ENCODE measurements around the gene RYR1. TPM values are rescaled to one million over a fixed set of nuclear protein-coding genes. Genes with fewer than 3 reads are reported as not detected.
"Not testable (repeated sequence)": the region's sequence is repeated elsewhere in the genome, so short reads cannot be mapped to it uniquely, and the experiment has no call there.

RYR1 gene
- total RNA-seq, 1 experiment from 2014 or later, result 0.12 TPM

DNA sequence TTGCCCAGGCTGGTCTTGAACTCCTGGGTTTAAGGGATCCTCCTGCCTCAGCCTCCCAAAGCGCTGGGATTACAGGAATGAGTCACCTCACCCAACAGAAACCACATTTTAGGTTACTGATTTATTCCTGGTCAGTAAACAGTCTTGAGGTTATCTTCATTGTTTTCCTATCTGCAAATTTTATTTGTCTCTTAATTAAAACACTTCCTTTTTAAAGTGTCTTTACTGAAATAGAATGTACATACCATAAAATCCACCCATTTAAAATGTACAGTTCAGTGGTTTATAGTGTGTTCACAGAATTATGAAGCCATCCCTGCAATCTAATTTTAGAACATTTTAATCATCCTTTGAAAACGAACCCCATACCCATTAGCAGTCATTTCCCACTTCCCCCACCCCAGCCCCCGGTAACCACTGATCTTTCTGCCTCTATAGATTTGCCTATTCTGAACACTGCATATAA is 121.2 kb downstream of the RYR1 start:
- no peak for DNase-seq (ENCODE audit: extremely low read depth, low read depth)

DNA sequence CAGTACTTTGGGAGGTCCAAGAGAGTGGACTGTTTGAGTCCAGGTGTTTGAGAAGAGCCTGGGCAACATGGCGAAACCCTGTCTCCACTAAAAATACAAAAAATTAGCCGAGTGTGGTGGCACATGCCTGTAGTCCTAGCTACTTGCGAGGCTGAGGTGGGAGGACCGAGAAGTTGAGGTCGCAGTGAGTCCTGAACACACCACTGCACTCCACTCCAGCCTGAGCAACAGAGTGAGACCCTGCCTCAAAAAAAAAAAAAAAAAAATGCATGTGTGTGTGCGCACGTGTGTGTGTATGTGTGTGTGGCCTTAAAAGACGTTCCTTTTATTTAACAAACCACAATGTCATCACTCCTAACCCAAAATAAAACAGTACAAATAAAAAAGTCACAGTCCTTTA is 121.7 kb downstream of the RYR1 start:
- DNase-seq (ENCODE audit: extremely low read depth, low read depth), result no peak

DNA sequence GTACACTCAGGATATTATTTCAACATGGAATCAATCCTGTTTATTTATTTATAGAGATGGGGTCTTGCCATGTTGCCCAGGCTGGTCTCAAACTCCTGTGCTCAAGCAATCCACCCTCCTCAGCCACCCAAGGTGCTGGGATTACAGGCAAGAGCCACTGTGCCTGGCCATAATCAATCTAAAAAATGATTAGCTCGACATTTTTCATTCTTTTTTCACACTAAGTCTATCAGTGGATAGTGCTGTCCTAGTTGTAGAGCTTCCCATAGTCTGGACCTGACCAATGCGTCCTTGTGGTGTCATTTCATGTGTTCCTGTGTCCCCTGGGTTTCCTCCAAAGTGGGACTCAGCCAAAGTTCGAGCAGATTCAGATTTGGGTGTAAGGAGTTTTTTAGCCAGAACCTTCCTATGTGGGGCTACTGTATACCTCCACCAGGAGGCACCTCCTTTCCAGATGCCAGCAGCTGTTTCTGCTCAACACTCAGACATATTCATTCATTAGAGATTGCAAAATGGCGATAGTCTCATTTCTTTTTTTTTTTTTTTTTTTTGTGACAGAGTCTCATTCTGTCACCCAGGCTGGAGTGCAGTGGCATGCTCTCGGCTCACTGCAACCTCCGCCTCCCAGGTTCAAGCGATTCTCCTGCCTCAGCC is 123.2 kb downstream of the RYR1 start:
- DNase-seq (ENCODE audit: extremely low read depth, low read depth), result no peak

DNA sequence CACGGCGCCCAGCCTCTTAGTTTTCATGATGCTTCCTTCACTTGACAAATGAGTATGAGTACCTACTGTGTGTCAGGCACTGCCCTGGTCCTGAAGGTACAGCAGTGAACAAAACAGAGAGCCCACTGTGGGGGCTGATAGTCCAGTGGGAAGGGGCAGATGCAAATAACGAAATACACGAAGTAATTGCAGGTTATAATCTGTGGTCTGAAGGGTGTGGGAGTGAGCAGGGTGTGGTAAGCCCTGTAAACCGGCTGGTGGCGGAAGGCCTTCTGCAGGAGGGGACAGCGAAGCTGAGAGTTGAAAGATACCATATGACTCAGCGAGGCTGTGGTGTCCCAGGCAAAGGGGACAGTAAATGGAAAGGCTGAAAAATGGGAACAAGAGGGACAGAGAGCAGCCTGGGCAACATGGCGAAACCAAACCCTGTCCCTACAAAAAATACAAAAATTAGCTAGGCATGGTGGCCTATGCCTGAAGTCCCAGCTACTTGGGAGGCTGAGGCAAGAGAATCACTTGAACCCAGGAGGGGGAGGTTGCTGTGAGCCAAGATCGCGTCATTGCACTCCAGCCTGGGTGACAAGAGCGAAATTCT is 123.8 kb downstream of the RYR1 start:
- DNase-seq (ENCODE audit: extremely low read depth, low read depth), result no peak

DNA sequence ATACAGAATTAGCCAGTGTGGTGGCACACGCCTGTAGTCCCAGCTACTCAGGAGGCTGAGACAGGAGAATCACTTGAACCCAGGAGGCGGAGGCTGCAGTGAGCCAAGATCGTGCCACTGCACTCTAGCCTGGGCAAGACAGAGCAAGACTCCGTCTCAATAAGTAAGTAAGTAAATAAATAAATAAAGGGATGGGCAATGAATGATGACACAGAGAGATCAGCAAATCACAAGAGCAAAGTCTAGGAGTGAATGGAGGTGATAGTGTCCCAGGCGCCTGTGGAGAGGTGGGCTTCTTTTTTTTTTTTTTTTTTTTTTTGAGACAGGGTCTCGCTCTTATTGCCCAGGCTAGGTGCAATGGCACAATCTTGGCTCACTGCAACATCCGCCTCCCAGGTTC is 125.4 kb downstream of the RYR1 start:
- DNase-seq (ENCODE audit: extremely low read depth, low read depth), result not testable (repeated sequence)

DNA sequence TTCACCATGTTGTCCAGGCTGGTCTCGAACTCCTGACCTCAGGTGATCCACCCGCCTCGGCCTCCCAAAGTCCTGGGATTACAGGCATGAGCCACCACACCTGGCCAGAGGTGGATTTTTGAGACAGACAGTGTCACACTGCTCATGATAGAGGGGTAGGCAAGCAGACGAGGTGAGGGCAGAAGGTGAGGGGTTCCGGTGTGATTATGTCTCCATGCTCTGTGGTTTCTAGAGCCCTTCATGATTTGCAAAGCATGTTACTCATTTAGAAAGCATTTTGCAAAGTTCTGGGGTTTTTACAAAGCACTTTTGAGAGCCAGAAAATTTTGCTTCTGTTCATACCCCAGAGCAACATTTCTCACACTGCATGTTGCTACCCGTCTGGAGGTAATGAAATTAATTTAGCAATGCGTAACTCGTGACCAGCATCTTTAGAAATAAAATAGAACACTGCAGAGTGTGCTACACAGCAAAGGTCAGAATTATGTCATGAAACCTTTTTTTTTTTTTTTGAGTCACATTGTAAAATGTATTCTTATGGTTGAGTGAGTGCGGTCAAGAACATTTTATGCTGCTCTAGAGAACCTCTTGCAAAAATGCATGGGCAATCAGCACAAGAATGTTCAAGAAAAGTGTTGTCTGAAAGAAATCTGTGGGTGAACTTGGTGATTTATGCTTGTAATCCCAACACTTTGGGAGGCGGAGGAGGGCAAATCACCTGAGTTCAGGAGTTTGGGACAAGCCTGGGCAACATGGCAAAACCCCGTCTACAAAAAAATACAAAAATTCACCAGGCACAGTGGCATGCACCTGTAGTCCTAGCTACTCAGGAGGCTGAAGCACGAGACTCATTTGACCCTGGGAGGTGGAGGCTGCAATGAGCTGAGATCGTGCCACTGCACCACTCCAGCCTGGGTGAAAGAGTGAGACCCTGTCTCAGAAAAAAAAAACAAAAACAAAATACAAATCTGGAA is 126.2 kb downstream of the RYR1 start:
- no peak for DNase-seq (ENCODE audit: extremely low read depth, low read depth)

DNA sequence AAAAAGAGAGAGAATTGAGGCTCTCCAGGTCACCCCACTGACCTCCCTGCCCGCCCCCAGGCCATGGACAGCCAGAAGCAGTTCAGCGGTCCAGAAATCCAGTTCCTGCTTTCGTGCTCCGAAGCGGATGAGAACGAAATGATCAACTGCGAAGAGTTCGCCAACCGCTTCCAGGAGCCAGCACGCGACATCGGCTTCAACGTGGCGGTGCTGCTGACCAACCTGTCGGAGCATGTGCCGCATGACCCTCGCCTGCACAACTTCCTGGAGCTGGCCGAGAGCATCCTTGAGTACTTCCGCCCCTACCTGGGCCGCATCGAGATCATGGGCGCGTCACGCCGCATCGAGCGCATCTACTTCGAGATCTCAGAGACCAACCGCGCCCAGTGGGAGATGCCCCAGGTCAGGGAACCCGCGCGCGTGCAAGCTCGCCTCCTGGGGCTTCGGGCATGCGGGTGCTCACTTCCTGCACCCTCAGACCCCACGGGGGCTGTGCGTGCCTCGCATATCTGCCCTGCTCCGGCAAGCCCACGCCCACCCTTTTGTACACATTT is 127.6 kb downstream of the RYR1 start:
- DNase-seq (ENCODE audit: extremely low read depth, low read depth), result no peak

DNA sequence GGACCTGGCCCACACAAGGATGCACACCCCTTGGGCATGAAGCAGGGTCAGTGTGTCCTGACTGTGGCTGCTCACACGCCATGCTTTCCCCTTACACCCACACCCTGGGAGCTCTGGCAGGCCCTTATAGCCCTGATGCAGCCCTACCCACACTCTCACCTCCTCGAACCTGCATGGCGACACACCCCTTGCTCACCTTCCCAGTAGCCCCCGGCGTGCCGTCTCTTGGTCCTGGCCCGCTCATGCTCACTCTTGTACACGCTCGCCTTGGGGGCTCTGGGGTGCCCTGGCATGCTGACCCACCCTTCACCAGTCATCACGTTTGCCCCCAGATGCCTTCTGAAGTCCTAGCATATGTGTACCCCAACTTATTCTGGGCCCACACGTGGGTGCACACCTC is 128.2 kb downstream of the RYR1 start:
- no peak for DNase-seq (ENCODE audit: extremely low read depth, low read depth)

DNA sequence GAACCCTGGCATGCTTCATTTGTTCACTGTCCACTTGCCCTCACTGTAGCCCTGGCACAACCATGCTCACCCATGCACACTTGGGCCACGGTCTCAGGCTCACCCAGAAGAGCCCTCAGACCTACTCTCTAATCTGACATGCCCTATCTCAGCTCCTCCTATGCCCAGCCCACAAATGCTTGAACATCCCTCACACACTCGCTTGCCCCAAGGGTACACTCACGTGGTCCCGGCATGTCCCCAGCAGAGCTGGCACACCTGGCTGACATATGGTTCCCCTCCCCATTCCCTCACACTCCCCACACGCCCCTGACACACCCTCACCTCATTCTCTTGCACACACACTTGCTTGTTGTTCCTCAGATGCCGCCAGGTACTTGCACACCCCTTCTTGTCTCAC is 128.6 kb downstream of the RYR1 start:
- no peak for DNase-seq (ENCODE audit: extremely low read depth, low read depth)

DNA sequence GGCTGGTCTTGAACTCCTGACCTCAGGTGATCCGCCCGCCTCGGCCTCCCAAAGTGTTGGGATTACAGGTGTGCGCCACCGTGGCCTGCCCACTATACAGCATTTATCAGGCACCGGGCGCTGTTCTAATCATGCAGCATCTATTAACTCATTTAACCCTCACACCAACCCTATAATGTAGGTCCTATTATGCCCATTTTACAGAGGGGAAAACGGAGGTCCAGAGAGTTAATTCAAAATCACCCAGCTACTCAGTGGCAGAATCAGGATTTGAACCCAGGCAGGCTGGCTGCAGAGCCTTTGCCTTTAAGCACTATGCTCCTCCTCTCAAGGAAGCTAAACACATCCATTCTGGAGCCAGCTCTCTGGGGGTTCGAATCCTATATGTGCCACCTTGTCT is 130.0 kb downstream of the RYR1 start:
- DNase-seq (ENCODE audit: extremely low read depth, low read depth), result no peak

DNA sequence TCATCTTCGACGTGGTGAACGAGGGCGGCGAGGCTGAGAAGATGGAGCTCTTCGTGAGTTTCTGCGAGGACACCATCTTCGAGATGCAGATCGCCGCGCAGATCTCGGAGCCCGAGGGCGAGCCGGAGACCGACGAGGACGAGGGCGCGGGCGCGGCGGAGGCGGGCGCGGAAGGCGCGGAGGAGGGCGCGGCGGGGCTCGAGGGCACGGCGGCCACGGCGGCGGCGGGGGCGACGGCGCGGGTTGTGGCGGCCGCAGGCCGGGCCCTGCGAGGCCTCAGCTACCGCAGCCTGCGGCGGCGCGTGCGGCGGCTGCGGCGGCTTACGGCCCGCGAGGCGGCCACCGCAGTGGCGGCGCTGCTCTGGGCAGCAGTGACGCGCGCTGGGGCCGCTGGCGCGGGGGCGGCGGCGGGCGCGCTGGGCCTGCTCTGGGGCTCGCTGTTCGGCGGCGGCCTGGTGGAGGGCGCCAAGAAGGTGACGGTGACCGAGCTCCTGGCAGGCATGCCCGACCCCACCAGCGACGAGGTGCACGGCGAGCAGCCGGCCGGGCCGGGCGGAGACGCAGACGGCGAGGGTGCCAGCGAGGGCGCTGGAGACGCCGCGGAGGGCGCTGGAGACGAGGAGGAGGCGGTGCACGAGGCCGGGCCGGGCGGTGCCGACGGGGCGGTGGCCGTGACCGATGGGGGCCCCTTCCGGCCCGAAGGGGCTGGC is 131.6 kb downstream of the RYR1 start:
- no peak for DNase-seq (ENCODE audit: extremely low read depth, low read depth)

DNA sequence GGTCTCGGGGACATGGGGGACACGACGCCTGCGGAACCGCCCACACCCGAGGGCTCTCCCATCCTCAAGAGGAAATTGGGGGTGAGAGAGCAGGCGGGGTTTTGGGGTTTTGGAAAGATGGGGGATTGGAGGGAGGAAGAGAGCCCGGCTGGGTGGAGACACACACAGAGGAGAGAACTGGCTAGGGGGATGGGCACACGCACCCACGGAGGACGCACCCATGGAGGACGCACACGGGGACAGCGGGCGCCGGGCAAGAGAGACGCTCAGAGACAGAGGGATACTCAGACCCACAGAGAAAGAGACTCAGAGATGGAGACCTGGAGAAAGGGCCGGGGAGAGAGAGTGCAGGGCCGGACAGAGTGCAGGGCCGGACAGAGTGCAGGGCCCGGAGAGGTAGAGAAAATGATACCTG is 132.2 kb downstream of the RYR1 start:
- no peak for DNase-seq (ENCODE audit: extremely low read depth, low read depth)

DNA sequence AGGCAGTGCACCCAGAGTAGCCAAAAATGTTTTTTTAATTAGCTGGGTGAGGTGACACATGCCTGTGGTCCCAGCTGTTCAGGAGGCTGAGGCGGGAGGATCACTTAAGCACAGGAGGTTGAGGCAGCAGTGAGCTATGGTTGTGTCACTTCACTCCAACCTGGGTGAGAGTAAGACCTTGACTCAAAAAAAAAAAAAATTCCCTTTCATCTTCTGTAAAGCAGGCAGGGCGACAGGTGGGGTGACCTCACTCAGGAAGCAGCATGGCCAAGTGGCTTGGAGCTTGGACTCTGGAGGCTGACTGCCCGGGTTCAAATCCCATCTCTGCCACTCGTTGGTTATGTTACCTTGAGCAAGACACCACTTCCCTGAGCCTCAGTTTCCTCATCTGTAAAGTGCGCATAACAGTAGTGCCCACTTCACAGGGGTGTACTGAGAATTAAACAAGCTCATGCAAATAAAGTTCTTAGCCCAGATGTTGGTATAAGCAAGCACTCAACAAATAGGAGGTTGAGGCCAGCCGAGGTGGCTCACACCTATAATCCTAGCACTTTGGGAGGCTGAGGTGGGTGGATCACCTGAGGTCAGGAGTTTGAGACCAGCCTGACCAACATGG is 136.0 kb downstream of the RYR1 start:
- no peak for DNase-seq (ENCODE audit: extremely low read depth, low read depth)

DNA sequence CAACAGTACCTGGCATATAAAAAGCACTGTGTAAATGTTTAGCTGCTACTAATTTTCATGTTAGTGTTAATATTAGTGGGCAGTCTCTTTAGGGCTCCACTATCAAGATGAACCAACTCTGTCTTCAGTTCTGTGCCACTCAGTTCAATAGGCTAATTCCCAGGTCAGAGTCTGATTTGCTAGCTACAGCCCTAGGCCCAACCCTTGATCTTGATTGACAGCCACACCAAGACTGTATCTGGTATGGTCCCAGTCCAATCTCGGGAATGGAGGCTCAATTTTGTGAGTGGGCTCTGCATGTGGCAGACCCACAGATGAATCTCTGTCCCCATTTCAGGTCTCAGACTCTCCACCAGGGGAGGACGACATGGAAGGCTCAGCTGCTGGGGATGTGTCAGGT is 138.2 kb downstream of the RYR1 start:
- DNase-seq (ENCODE audit: extremely low read depth, low read depth), result no peak

DNA sequence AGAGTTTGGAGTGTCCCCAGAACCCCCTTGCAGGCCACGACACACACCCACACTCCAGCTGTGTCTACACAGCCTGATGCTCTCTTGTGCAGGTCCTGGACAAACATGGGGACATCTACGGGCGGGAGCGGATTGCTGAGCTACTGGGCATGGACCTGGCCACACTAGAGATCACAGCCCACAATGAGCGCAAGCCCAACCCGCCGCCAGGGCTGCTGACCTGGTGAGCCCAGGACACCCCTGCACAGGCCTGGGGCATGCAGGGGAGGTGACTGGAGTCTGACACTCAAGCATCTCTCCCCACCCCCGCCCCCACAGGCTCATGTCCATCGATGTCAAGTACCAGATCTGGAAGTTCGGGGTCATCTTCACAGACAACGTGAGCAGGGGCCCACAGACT is 144.3 kb downstream of the RYR1 start:
- no peak for DNase-seq (ENCODE audit: extremely low read depth, low read depth)

DNA sequence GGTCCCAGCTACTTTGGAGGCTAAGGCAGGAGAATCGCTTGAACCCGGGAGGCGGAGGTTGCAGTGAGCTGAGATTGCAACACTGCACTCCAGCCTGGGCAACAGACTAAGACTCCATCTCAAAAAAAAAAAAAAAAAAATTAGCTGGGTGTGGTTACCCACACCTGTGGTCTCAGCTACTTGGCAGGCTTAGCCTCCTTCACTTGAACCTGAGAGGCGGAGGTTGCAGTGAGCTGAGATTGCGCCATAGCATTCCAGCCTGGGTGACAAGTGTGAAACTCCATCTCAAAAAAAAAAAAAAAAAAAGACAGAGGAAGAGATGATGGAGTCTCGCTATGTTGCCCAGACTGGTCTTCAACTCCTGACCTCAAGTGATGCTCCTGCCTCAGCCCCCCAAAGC is 145.8 kb downstream of the RYR1 start:
- not testable (repeated sequence) for DNase-seq (ENCODE audit: extremely low read depth, low read depth)

DNA sequence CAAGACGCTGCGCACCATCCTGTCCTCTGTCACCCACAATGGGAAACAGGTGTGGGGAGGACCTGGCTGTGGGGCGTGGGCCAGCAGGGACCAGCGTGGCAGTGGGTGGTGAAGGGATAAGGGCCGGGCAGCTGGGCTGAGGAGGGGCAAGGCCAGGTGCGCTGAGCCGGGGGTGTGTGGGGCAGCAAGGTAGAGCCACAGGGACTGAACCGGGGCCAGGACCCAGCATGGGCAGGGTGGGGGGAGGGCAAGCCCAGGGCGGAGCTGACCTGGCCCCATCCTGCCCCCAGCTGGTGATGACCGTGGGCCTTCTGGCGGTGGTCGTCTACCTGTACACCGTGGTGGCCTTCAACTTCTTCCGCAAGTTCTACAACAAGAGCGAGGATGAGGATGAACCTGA is 146.6 kb downstream of the RYR1 start:
- no peak for DNase-seq (ENCODE audit: extremely low read depth, low read depth)

DNA sequence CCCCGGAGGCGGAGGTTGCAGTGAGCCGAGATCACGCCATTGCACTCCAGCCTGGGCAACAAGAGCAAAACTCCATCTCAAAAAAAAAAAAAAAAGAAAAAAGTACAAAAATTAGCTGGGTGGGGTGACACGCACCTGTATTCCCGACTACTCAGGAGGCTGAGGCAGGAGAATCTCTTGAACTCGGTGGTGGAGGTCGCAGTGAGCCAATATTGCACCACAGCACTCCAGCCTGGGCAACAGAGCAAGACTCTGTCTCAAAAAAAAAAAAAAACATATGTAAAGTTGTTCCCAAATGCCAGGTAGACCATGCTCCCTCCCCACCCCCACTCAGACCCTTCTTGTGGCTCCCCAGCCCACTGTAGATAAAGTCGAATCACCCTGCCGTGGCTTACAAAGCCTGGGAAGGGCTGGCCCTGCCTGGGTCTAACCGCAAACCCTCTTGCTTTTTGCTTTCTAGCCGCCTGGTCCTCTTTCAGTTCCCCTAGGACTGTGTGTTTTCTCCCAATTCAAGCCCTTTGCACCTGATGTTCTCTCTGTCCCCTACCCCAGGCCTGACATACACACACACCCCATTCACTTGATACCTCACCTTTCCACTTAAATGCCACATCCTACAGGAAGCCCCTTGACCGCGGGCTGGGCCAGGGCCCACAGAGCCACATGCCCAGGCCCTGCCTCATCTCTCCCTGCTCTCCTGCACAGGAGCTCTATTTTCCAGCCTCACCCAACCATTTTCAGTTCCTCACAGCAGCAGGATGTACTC is 149.9 kb downstream of the RYR1 start:
- no peak for DNase-seq (ENCODE audit: extremely low read depth, low read depth)

DNA sequence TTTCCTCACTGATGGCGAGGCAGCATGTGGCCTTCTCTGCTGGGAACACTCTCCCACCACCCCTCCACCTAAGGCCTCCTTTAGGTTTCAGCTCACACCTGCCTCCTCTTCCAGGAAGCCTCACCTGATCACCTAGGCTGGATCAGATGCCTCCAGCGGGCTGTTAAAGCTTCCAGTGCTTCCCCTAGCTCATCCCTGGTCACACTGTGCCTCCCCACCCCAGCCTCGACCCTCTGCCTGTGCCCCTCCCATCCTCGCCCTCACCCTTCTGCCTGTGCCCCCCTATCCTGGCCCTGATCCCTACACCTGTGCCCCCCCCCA is 150.5 kb downstream of the RYR1 start:
- no peak for DNase-seq (ENCODE audit: extremely low read depth, low read depth)

DNA sequence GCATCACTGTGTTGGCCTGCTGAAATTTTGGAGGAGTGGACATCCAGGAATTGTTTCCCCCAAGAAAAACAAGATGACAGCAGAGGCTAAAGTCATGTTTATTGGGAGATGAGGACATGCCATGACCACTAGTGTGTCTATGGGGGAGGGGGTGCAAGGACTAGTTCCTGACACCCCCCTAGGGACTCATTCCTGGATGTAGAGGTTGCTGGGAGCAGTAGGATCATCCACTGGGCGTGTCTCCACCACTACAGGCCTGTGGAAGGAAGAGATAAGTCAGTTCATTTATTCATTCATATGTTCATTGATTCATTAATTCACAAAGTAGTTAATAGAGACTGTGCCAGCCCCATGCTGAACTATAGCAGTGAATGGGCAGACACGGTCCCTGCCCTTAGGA is 154.1 kb downstream of the RYR1 start:
- no peak for DNase-seq (ENCODE audit: extremely low read depth, low read depth)

Data from NCI-H460 (cell line).